Gastroesophageal sphincter (tissue), 3 donors: ENCODE results near the gene KIAA1958.

Source experiments
- POLR2A ChIP-seq, 2 donors: fragments of 450-650 bp; IDR thresholded peaks; one replicate each; pipeline ENCODE4 v1.6.1; 2017; ENCODE audit warnings: antibody characterized with exemption in 2 of 2, mild to moderate bottlenecking in 2 of 2, moderate library complexity in 1 of 2
- TF ChIP-seq, protein P1 (sequence below), 4 experiments: fragments of 200-600 bp in 2 of 4; fragments of 450-650 bp in 2 of 4; sonication (generic) in 1 of 4; IDR thresholded peaks; one replicate each; pipeline ENCODE4 v1.5.1; 2017 to 2019; ENCODE audit warnings: antibody characterized with exemption in 4 of 4, mild to moderate bottlenecking in 2 of 4, moderate library complexity in 2 of 4

DNA sequence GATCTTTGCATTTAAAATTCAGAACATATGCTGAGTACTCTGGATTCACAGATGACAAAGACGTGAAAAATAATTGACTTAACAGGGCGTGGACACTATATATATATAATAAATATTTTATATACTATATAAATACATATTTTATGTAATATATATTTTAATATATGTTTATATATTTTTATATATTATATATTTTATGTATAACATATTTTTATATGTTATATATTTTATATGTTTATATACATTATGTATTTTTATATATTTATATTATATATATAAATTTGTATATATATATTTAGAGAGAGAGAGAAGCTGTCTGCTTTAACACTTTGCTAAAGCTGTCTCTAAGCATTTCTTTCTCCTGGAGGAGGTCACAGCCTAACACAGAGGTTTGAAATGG lies 118.2 kb downstream of the KIAA1958 start:
- TF ChIP-seq, protein P1, sequence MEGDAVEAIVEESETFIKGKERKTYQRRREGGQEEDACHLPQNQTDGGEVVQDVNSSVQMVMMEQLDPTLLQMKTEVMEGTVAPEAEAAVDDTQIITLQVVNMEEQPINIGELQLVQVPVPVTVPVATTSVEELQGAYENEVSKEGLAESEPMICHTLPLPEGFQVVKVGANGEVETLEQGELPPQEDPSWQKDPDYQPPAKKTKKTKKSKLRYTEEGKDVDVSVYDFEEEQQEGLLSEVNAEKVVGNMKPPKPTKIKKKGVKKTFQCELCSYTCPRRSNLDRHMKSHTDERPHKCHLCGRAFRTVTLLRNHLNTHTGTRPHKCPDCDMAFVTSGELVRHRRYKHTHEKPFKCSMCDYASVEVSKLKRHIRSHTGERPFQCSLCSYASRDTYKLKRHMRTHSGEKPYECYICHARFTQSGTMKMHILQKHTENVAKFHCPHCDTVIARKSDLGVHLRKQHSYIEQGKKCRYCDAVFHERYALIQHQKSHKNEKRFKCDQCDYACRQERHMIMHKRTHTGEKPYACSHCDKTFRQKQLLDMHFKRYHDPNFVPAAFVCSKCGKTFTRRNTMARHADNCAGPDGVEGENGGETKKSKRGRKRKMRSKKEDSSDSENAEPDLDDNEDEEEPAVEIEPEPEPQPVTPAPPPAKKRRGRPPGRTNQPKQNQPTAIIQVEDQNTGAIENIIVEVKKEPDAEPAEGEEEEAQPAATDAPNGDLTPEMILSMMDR (IDR thresholded peaks at IDR 0.05): no peak
- TF ChIP-seq POLR2A (IDR thresholded peaks at IDR 0.05): no peak
